Keratinocyte (primary cell): ENCODE measurements around the gene PARPBP. TPM values are rescaled to one million over a fixed set of nuclear protein-coding genes. Genes with fewer than 3 reads are reported as not detected.

Experiments
- DNase-seq: peaks from one replicate; pipeline ENCODE4 v3.0.0-alpha.2; 2011; ENCODE audit warnings: low read depth, missing footprints, low spot score
- FAIRE-seq: peaks from 2 replicates; lab custom pipeline; 2011; peaks lifted over from hg19 to GRCh38; lab: Jason Lieb, UNC
- H2AFZ ChIP-seq: 2 replicates; pipeline ENCODE4 v1.6.0; 2012; ENCODE audit warnings: low read length, control low read depth, inconsistent platforms; ENCODE audit not compliant: control insufficient read depth
- H3K27ac ChIP-seq: 2 replicates; pipeline ENCODE4 v1.5.1; 2011; ENCODE audit warnings: low read length; ENCODE audit not compliant: control insufficient read depth, insufficient read depth
- H3K27me3 ChIP-seq: 3 replicates; pipeline ENCODE4 v1.6.0; 2011; ENCODE audit warnings: low read length; ENCODE audit not compliant: control insufficient read depth, insufficient read depth; ENCODE audit errors: extremely low read depth
- H3K36me3 ChIP-seq, 2 experiments: 2 replicates in 1 of 2; 3 replicates in 1 of 2; pipeline ENCODE4 v1.5.1; 2011; ENCODE audit warnings: low read length in 2 of 2, mild to moderate bottlenecking in 1 of 2; ENCODE audit not compliant: control insufficient read depth in 2 of 2, insufficient read depth in 2 of 2; ENCODE audit errors: extremely low read depth in 1 of 2
- H3K4me1 ChIP-seq: 3 replicates; pipeline ENCODE4 v1.5.1; 2011; ENCODE audit warnings: low read length; ENCODE audit not compliant: control insufficient read depth, insufficient read depth; ENCODE audit errors: extremely low read depth
- H3K4me2 ChIP-seq: 3 replicates; pipeline ENCODE4 v1.6.0; 2011; ENCODE audit warnings: low read depth, low read length; ENCODE audit not compliant: control insufficient read depth, insufficient read depth; ENCODE audit errors: extremely low read depth
- H3K4me3 ChIP-seq, 3 experiments: fragments of 200-600 bp in 1 of 3; sonication (generic) in 1 of 3; 2 replicates in 2 of 3; 3 replicates in 1 of 3; pipeline ENCODE4 v1.5.1; 2011 to 2016; ENCODE audit warnings: low read length in 3 of 3, mild to moderate bottlenecking in 3 of 3, control low read depth in 2 of 3, inconsistent platforms in 1 of 3, low read depth in 1 of 3, mixed read lengths in 1 of 3, mixed run types in 1 of 3, moderate library complexity in 1 of 3; ENCODE audit not compliant: control insufficient read depth in 2 of 3, insufficient read depth in 2 of 3; ENCODE audit errors: extremely low read depth in 1 of 3
- H3K79me2 ChIP-seq: 2 replicates; pipeline ENCODE4 v1.6.0; 2012; ENCODE audit warnings: low read length; ENCODE audit not compliant: control insufficient read depth, insufficient read depth
- H3K9ac ChIP-seq: 3 replicates; pipeline ENCODE4 v1.6.0; 2011; ENCODE audit warnings: low read length; ENCODE audit not compliant: control insufficient read depth, insufficient read depth; ENCODE audit errors: extremely low read depth
- H3K9me1 ChIP-seq: 3 replicates; pipeline ENCODE4 v1.6.0; 2011; ENCODE audit warnings: low read length; ENCODE audit not compliant: control insufficient read depth, insufficient read depth; ENCODE audit errors: extremely low read depth
- H3K9me3 ChIP-seq: 2 replicates; pipeline ENCODE4 v1.5.1; 2012; ENCODE audit warnings: low read depth, low read length; ENCODE audit not compliant: control insufficient read depth
- H4K20me1 ChIP-seq: 3 replicates; pipeline ENCODE4 v1.6.0; 2011; ENCODE audit warnings: low read length; ENCODE audit not compliant: control insufficient read depth, insufficient read depth; ENCODE audit errors: extremely low read depth
- EZH2 ChIP-seq: IDR thresholded peaks from one replicate; pipeline ENCODE4 v1.6.1; 2012; ENCODE audit warnings: inconsistent platforms, mild to moderate bottlenecking, low read length, moderate library complexity
- dilution Hi-C: fragments of 300-500 bp; cut with MboI; formaldehyde crosslinking; loops from one replicate; pipeline ENCODE4 v1.7.0; 2020; ENCODE audit warnings: low sequenced_read_pairs; ENCODE audit not compliant: extremely low pct_ligation_motif_present
- polyA plus RNA-seq, 5 experiments: library from polyadenylated mRNA; depleted of rRNA in 3 of 5; stranded (reverse) in 3 of 5; stranded (forward) in 1 of 5; unstranded in 1 of 5; fragments of >200 nt; gene quantifications; 1 replicate in 1 of 5; 2 replicates in 3 of 5; 3 replicates in 1 of 5; pipeline versions ENCODE4 v1.2.1 to v1.2.3, GENCODE V29; 2011 to 2012; ENCODE audit warnings: missing spikeins in 2 of 5, low read depth in 1 of 5, low replicate concordance in 1 of 5
- TF ChIP-seq, protein P1 (sequence below), 3 experiments: IDR thresholded peaks in 1 of 3; conservative IDR thresholded peaks in 1 of 3; optimal IDR thresholded peaks in 1 of 3; 2 replicates in 2 of 3; 3 replicates in 1 of 3; pipeline versions ENCODE3 to v1.5.1; 2011; ENCODE audit warnings: low read length in 3 of 3, mild to moderate bottlenecking in 3 of 3, moderate library complexity in 2 of 3, control low read depth in 1 of 3, inconsistent platforms in 1 of 3; ENCODE audit not compliant: insufficient read depth in 2 of 3; ENCODE audit errors: extremely low read depth in 1 of 3

Gene PARPBP
- polyA plus RNA-seq, 1 donor (not counting 4 experiments of a cell fraction or from before 2014, with no cell fraction given): 9.1 TPM

DNA sequence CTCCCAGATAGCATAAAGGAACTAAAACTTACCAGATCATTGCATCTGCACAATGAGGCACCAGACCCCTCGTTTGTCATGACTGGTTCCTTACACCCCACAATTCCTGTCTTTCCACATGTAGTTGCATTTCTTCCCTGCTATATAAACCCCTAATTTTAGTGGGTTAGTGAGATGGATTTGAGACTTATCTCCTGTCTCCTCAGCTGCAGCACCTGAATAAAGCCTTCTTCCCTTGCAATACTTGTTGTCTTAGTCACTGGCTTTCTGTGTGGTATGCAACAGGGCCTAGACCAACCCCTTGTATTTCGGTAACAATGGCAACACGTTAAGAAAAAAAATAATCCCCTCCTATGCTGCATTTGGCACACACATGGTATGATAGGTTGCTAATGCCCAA, 13.1 kb upstream of the PARPBP start:
- dilution Hi-C loops: no loop called here
- H3K36me3 ChIP-seq: peaks cover 9 to 26% of the 10 kb centered on the region in 2 experiments
- DNase-seq: no peak

DNA sequence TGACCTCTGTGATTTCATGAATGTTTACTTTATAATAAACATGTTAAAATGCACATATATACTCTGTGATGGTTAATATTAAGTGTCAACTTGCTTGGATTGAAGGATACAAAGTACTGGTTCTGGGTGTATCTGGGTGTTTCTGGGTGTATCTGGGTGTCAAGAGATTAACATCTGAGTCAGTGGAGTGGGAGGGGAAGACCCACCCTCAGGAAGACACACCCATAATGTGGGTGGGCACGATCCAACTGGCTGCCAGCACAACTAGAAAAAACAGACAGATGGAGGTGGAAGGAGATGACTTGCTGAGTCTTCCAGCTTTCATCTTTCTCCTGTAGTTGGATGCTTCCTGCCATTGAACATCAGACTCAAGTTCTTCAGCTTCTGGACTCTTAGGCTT, 12.0 kb upstream of the PARPBP start:
- DNase-seq: no peak
- TF ChIP-seq, protein P1, sequence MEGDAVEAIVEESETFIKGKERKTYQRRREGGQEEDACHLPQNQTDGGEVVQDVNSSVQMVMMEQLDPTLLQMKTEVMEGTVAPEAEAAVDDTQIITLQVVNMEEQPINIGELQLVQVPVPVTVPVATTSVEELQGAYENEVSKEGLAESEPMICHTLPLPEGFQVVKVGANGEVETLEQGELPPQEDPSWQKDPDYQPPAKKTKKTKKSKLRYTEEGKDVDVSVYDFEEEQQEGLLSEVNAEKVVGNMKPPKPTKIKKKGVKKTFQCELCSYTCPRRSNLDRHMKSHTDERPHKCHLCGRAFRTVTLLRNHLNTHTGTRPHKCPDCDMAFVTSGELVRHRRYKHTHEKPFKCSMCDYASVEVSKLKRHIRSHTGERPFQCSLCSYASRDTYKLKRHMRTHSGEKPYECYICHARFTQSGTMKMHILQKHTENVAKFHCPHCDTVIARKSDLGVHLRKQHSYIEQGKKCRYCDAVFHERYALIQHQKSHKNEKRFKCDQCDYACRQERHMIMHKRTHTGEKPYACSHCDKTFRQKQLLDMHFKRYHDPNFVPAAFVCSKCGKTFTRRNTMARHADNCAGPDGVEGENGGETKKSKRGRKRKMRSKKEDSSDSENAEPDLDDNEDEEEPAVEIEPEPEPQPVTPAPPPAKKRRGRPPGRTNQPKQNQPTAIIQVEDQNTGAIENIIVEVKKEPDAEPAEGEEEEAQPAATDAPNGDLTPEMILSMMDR (optimal IDR thresholded peaks at IDR 0.05 in 1 of 3, IDR thresholded peaks at IDR 0.05 in 1 of 3, conservative IDR thresholded peaks at IDR 0.05 in 1 of 3; ENCODE audit: extremely low read depth in 1 of 3, insufficient read depth in 2 of 3, low read length in 3 of 3): no peak
- TF ChIP-seq EZH2: no peak
- H2AFZ ChIP-seq: no peak overlapping the region
- no peaks in the 10 kb centered on the region for H4K20me1 ChIP-seq
- H3K4me1 ChIP-seq: peaks cover 4% of the 10 kb centered on the region
- H3K27me3 ChIP-seq: no peaks in the 10 kb centered on the region
- H3K4me3 ChIP-seq: no peak overlapping the region
- dilution Hi-C loops: no loop called here
- H3K9ac ChIP-seq: no peak overlapping the region
- H3K9me1 ChIP-seq: no peaks in the 10 kb centered on the region
- H3K79me2 ChIP-seq: peaks cover 5% of the 10 kb centered on the region
- H3K27ac ChIP-seq: no peak overlapping the region
- H3K36me3 ChIP-seq: peaks cover 10 to 26% of the 10 kb centered on the region in 2 experiments
- FAIRE-seq: no peak
- H3K9me3 ChIP-seq: peaks cover 4% of the 10 kb centered on the region
- no peak overlapping the region for H3K4me2 ChIP-seq

More for the DNA sequence above, 13.1 kb upstream of the PARPBP start:
- H3K4me2 ChIP-seq: no peak overlapping the region
- H3K4me3 ChIP-seq: no peak overlapping the region
- H3K79me2 ChIP-seq: peaks cover 5% of the 10 kb centered on the region
- no peak overlapping the region for H3K9ac ChIP-seq
- H3K9me3 ChIP-seq: peaks cover 4% of the 10 kb centered on the region
- H3K27me3 ChIP-seq: no peaks in the 10 kb centered on the region
- no peak overlapping the region for H2AFZ ChIP-seq
- no peak overlapping the region for H3K27ac ChIP-seq
- TF ChIP-seq EZH2: no peak
- H4K20me1 ChIP-seq: no peaks in the 10 kb centered on the region
- H3K9me1 ChIP-seq: no peaks in the 10 kb centered on the region
- no peak for FAIRE-seq
- peaks cover 4% of the 10 kb centered on the region for H3K4me1 ChIP-seq

DNA sequence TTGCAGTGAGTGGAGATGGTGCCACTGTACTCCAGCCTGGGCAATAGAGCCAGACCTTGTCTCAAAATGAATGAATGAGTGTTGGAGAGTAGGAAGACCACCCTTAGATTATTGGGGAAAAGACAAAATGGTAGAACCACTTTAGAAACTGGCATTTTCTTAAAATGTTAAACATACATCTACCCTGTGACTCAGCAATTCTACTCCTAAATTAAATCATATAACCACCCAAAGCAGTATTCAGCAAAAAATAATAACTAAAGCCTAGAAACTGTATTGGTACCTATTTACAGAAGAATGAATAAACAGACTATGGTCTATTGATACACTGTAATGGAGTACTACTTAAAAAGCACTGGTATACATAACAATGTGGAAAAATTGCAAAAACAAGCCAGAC, 9.2 kb upstream of the PARPBP start:
- no peak overlapping the region for H3K9ac ChIP-seq
- H3K79me2 ChIP-seq: peaks cover 5% of the 10 kb centered on the region
- dilution Hi-C loops: no loop called here
- no peak overlapping the region for H2AFZ ChIP-seq
- peaks cover 4% of the 10 kb centered on the region for H3K9me3 ChIP-seq
- H3K9me1 ChIP-seq: no peaks in the 10 kb centered on the region
- no peak overlapping the region for H3K4me3 ChIP-seq
- no peaks in the 10 kb centered on the region for H4K20me1 ChIP-seq
- peaks cover 8 to 22% of the 10 kb centered on the region in 2 experiments for H3K36me3 ChIP-seq
- FAIRE-seq (no peak), DNase-seq (no peak)
- H3K4me2 ChIP-seq: no peak overlapping the region
- H3K4me1 ChIP-seq: peaks cover 4% of the 10 kb centered on the region
- no peaks in the 10 kb centered on the region for H3K27me3 ChIP-seq
- TF ChIP-seq, protein P1 (optimal IDR thresholded peaks at IDR 0.05 in 1 of 3, IDR thresholded peaks at IDR 0.05 in 1 of 3, conservative IDR thresholded peaks at IDR 0.05 in 1 of 3; ENCODE audit: extremely low read depth in 1 of 3, insufficient read depth in 2 of 3, low read length in 3 of 3): no peak
- TF ChIP-seq EZH2: no peak
- H3K27ac ChIP-seq: no peak overlapping the region
